Measurements from ENCODE around the gene ZFYVE21. TPM values are rescaled to one million over a fixed set of nuclear protein-coding genes. Genes with fewer than 3 reads are reported as not detected.

Gene ZFYVE21
- total and polyA plus RNA-seq, 4 donors: 28.0 to 36.9 (median 30.8) TPM

- Histone ChIP-seq H3K27ac (ENCODE audit: low read depth in 1 of 2, low read length in 2 of 2) (no peak overlapping the region), H3K4me1 (ENCODE audit: control insufficient read depth in 4 of 4, insufficient read depth in 4 of 4, low read length in 3 of 4) (peaks cover 0 to 8% (median 5%) of the 10 kb centered on the region in 4 donors), H3K36me3 (ENCODE audit: control insufficient read depth in 4 of 4, insufficient read depth in 3 of 4, low read depth in 1 of 4, low read length in 3 of 4) (peaks cover 3 to 11% (median 7%) of the 10 kb centered on the region in 4 donors), H3K27me3 (ENCODE audit: control insufficient read depth in 4 of 4, insufficient read depth in 4 of 4, low read length in 3 of 4) (no peaks in the 10 kb centered on the region), H3K4me3 (ENCODE audit: low read depth in 1 of 3, low read length in 3 of 3) (no peak overlapping the region), H3K9ac (ENCODE audit: low read depth in 1 of 2, low read length in 2 of 2) (no peak overlapping the region), H3K9me3 (ENCODE audit: control insufficient read depth in 4 of 4, low read length in 3 of 4) (no peaks in the 10 kb centered on the region)
- 91% methylated on average over 5 of the region's 5 CpGs for WGBS
- DNase-seq (ENCODE audit: low spot score): no peak
- TF ChIP-seq RAD21 (IDR thresholded peaks at IDR 0.05) (peak in 1 of 2 donors; percentile 22), RXRA (IDR thresholded peaks at IDR 0.05) (no peak)
Measured at GRCh38 chr14:103749860-103750259, 34.2 kb downstream of the ZFYVE21 start.

DNA sequence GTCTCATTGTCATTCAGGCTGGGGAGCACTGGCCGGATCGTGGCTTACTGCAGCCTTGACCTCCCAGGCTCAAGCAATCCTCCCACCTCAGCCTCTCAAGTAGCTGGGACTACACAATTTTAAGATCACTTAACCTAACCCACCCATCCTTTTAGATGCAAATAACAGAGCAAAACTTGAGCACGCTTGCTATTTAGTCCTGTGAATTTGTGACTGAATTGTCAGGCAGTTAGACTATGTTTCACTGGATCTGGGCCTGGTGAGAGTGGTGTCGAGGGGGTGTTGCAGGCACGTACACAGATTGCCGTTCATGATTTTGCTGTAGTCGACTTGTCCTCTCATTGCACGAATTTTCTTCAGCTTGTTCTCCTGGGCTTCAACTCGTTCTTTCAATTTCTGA is 38.2 kb downstream of the ZFYVE21 start:
- DNase-seq (ENCODE audit: low spot score): no peak
- H3K4me3 ChIP-seq (ENCODE audit: low read depth in 1 of 3, low read length in 3 of 3): no peak overlapping the region
- 87% methylated on average over 9 of the region's 9 CpGs for WGBS
- no peaks in the 10 kb centered on the region for H3K27me3 ChIP-seq (ENCODE audit: control insufficient read depth in 4 of 4, insufficient read depth in 4 of 4, low read length in 3 of 4)
- H3K9ac ChIP-seq (ENCODE audit: low read depth in 1 of 2, low read length in 2 of 2): no peak overlapping the region
- H3K27ac ChIP-seq (ENCODE audit: low read depth in 1 of 2, low read length in 2 of 2): no peak overlapping the region
- no peaks in the 10 kb centered on the region for H3K4me1 ChIP-seq (ENCODE audit: control insufficient read depth in 4 of 4, insufficient read depth in 4 of 4, low read length in 3 of 4)
- H3K36me3 ChIP-seq (ENCODE audit: control insufficient read depth in 4 of 4, insufficient read depth in 3 of 4, low read depth in 1 of 4, low read length in 3 of 4): peaks cover 6 to 7% (median 7%) of the 10 kb centered on the region in 4 donors
- TF ChIP-seq REST (IDR thresholded peaks at IDR 0.05) (no peak), YY1 (IDR thresholded peaks at IDR 0.05) (no peak), CTCF (IDR thresholded peaks at IDR 0.05; ENCODE audit: low read depth, low read length, missing input control) (no peak), SP1 (IDR thresholded peaks at IDR 0.05) (no peak), HNF4A (conservative IDR thresholded peaks at IDR 0.05) (no peak), ZBTB33 (IDR thresholded peaks at IDR 0.05) (no peak), TAF1 (conservative IDR thresholded peaks at IDR 0.05) (no peak), FOXA1 (IDR thresholded peaks at IDR 0.05) (no peak), EGR1 (IDR thresholded peaks at IDR 0.05; ENCODE audit: low read depth in 2 of 2) (no peak), RAD21 (IDR thresholded peaks at IDR 0.05) (no peak), FOXA2 (IDR thresholded peaks at IDR 0.05) (no peak), NR2F2 (IDR thresholded peaks at IDR 0.05) (no peak), JUND (IDR thresholded peaks at IDR 0.05) (no peak), GABPA (IDR thresholded peaks at IDR 0.05 in 1 of 2, conservative IDR thresholded peaks at IDR 0.05 in 1 of 2) (no peak), RXRA (IDR thresholded peaks at IDR 0.05) (no peak), HNF4G (IDR thresholded peaks at IDR 0.05) (no peak)
- TF ChIP-seq, protein P1, sequence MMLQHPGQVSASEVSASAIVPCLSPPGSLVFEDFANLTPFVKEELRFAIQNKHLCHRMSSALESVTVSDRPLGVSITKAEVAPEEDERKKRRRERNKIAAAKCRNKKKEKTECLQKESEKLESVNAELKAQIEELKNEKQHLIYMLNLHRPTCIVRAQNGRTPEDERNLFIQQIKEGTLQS (IDR thresholded peaks at IDR 0.05): no peak
- TF ChIP-seq, protein P2, sequence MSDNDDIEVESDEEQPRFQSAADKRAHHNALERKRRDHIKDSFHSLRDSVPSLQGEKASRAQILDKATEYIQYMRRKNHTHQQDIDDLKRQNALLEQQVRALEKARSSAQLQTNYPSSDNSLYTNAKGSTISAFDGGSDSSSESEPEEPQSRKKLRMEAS (IDR thresholded peaks at IDR 0.05): no peak
- no peaks in the 10 kb centered on the region for H3K9me3 ChIP-seq (ENCODE audit: control insufficient read depth in 4 of 4, low read length in 3 of 4)

Measured in liver (tissue), 9 donors.